AG09309 (cell line): Measurements from ENCODE around the gene CEBPA.

ENCODE experiments used
- DNase-seq: peaks from one replicate; pipeline ENCODE4 v3.0.0-alpha.2; 2010; ENCODE audit warnings: low read depth
- H3K4me3 ChIP-seq: 2 replicates; pipeline ENCODE4 v1.5.1; 2011; ENCODE audit warnings: mild to moderate bottlenecking, low read depth, low read length, moderate library complexity; ENCODE audit not compliant: control insufficient read depth
- TF ChIP-seq, protein P1 (sequence below): IDR thresholded peaks from 2 replicates; pipeline ENCODE4 v1.5.1; 2011; ENCODE audit warnings: mild to moderate bottlenecking, low read depth, low read length, inconsistent platforms; ENCODE audit not compliant: insufficient read depth, control insufficient read depth; ENCODE audit errors: missing control alignments

CEBPA gene

DNA sequence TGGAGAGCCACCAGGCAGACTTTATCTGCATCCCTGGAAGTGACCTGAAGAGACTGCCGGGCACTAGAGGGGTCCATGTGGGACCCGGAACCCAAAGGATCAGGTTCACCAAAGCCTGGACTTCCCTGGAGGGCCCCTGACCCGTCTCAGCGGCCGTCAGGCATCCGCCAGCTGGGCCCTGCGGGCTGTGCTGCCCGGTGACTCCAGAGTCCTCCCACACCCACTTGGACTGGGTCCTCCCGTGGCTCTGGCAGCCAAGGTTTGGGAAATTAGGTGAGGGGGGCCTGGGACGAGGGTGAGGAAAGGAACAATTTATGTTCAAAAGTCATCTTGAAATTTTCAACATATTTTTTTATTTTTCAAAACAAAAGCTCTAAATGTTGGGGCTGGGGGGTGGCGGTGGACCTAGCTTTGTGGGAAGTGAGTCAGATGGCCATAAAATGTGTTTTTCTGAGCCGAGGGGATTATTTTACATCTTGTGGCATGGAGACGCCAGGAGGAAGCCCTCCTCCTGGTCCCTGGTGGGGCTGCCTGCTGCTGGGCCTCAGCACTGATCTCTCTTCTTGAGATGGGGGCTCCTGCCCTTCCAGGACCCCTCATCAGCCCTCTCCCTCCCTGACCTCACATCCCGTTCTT is 20.2 kb downstream of the CEBPA start:
- no peak for DNase-seq
- no peak overlapping the region for H3K4me3 ChIP-seq
- TF ChIP-seq, protein P1, sequence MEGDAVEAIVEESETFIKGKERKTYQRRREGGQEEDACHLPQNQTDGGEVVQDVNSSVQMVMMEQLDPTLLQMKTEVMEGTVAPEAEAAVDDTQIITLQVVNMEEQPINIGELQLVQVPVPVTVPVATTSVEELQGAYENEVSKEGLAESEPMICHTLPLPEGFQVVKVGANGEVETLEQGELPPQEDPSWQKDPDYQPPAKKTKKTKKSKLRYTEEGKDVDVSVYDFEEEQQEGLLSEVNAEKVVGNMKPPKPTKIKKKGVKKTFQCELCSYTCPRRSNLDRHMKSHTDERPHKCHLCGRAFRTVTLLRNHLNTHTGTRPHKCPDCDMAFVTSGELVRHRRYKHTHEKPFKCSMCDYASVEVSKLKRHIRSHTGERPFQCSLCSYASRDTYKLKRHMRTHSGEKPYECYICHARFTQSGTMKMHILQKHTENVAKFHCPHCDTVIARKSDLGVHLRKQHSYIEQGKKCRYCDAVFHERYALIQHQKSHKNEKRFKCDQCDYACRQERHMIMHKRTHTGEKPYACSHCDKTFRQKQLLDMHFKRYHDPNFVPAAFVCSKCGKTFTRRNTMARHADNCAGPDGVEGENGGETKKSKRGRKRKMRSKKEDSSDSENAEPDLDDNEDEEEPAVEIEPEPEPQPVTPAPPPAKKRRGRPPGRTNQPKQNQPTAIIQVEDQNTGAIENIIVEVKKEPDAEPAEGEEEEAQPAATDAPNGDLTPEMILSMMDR: no peak

DNA sequence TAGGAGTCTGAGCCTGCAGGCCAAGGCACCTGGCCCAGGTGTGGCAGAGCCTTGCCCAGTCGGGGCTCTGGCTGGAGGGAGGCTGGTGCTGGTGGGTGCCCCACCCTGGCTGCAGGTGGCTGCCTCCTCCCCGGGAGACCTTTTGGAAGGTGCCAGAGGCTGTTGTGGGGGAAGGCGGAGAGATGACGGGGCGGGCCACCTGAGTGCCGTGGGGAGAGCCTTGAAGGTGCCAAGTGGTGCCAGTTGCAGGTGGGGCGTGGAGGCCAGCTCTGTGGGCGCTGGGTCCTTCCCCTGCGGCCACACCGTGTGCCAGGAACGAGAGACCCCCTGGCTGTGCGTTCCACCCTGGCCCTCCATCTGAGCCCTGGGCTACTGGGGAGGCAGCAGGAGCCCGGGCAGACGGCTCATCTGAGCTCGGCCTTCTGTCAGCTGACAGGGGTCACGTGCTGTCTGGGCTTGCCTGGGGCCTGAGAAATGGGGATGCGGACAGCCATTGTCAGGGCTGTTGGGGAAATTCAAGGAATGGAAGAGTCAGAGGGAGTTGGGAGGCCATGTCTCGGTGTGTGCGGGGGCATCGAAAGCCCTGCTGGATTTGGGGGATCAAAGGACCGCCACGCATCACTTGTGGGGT is 20.9 kb downstream of the CEBPA start:
- no peak overlapping the region for H3K4me3 ChIP-seq
- DNase-seq: no peak
- TF ChIP-seq, protein P1: no peak

DNA sequence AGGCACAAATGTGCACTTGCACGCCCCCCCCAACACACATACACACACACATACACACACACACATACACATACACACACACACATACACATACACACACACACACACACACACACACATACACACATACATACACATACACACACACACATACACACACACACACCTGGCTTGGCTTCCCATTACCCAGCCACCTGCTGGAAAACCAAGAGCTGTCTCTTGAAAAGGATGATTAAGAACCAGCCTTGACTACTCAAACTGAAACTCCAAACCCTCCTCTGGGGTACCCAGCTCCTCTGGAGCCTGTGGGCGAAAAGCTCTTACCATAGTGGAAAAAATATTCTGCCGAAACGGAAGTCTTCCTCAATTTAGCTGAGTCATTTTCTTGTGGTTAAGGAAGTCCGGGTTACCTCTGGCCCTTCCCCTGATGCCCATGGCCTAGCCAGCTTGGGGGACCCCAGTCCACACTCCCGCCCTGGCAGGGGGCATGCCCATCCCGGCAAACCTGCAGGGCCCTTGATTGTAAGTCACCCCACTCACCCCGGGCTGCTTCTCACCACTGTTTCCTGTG is 21.9 kb downstream of the CEBPA start:
- TF ChIP-seq, protein P1: no peak
- no peak overlapping the region for H3K4me3 ChIP-seq
- DNase-seq: no peak

DNA sequence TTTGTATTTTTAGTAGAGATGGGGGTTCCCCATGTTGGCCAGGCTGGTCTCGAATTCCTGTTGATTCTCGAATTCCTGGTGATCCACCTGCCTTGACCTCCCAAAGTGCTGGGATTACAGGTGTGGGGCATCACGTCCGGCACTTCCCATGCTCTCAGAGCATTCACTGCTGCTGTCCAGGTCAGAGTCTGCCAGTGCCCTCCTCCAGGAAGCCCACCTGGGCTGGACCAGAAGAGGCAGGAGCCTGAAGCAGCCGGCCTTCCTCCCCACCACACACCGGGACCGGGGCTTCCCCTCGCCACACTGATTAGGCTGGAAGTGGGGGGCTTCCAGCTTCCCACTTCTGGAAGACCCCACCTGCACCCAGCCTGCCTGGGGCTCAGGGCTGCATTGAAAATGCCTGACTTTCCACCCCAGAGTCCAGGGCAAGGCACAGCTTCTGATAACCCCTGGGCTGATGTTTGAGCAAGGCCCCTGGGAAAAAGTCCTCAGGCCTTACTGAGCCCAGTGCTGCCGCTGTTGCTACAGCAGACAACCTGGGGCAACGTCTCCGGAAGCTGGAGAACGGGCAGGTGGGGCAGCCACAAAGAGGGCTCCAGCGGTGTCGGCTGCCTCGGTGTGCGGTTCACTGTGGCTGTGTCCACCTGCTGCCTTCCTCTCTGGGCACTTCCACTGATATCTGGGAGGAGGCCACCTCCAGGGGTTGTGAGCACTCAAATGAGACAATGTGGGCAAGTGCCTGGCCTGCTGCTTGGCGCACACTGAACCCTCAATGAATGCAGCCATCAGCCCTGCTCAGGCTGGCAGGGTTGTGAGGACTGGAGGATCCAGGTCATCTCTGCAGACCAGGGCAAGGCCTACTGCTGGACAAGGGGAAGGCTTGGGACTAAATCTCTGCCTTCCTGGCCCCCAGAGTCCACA is 22.6 kb downstream of the CEBPA start:
- H3K4me3 ChIP-seq: no peak overlapping the region
- no peak for DNase-seq

DNA sequence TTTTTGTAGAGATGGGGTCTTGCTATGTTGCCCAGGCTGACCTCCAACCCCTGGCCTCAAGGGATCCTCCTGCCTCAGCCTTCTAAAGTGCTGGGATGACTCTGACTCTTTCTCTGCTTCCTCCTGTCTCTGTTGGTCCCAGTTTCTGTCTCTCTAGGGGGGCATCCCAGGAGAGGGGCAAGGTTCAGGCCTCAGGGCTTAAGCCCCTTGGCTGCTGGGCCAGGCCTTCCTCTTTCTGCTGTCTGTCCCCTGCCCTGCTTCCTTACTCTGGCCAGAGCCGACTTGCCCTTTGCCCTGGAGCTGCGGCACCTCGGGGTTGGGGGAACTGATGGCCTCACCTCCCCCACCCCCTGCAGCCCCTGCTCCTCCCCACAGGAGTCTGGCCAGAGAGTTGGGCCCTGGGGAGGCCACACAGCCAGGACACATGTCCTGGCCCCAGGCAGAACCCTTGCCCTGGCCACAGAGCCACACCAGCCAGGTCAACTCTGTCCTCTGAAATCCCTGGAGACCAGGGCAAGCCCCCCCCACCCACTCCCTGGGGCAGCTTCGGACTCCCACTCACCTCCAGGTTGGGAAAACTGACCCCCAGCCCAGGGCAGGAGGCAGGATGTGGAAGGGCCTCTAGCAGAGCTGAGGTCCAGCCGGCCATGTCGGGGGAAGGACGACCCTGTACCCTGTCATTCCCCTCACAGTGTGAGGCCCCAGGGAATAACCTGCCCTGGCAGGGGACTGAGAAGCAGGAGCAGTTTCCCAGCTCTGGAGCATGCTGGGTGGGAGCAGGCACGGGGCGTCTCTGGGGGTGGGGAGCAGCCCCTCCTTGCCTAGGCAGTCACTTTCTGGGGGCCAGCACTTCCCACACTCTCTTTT is 23.7 kb downstream of the CEBPA start:
- TF ChIP-seq, protein P1: no peak
- no peak overlapping the region for H3K4me3 ChIP-seq
- no peak for DNase-seq

More for the DNA sequence above, 22.6 kb downstream of the CEBPA start:
- TF ChIP-seq, protein P1: no peak
